Fibroblast of lung (primary cell): ENCODE results near the gene PSEN1. TPM values are rescaled to one million over a fixed set of nuclear protein-coding genes. Genes with fewer than 3 reads are reported as not detected.

Experiments used
- DNase-seq, 2 donors: peaks; one replicate each; pipeline versions ENCODE4 v3.0.0 to v3.0.0-alpha.2; 2010; ENCODE audit warnings: low read depth in 2 of 2
- H2AFZ ChIP-seq: 2 replicates; pipeline ENCODE4 v1.5.1; 2012; ENCODE audit warnings: low read length, control low read depth, inconsistent platforms
- H3K27ac ChIP-seq: 2 replicates; pipeline ENCODE4 v1.5.1; 2011; ENCODE audit warnings: low read length, control low read depth; ENCODE audit not compliant: insufficient read depth
- H3K27me3 ChIP-seq: 2 replicates; pipeline ENCODE4 v1.5.1; 2011; ENCODE audit warnings: mild to moderate bottlenecking, low read length; ENCODE audit not compliant: control insufficient read depth, insufficient read depth
- H3K36me3 ChIP-seq: 2 replicates; pipeline ENCODE4 v1.5.1; 2011; ENCODE audit warnings: low read length; ENCODE audit not compliant: control insufficient read depth, insufficient read depth
- H3K4me1 ChIP-seq: 2 replicates; pipeline ENCODE4 v1.5.1; 2011; ENCODE audit warnings: low read length; ENCODE audit not compliant: control insufficient read depth, insufficient read depth; ENCODE audit errors: extremely low read depth
- H3K4me2 ChIP-seq: 2 replicates; pipeline ENCODE4 v1.5.1; 2011; ENCODE audit warnings: low read length, control low read depth; ENCODE audit not compliant: insufficient read depth; ENCODE audit errors: extremely low read depth
- H3K4me3 ChIP-seq, 4 experiments: fragments of 200-600 bp in 1 of 4; sonication (generic) in 1 of 4; replicated peaks in 1 of 4; 2 replicates each; pipeline ENCODE4 v1.5.1; 2011 to 2016; ENCODE audit warnings: low read length in 4 of 4, low read depth in 3 of 4, mild to moderate bottlenecking in 3 of 4, control low read depth in 2 of 4, inconsistent platforms in 1 of 4, mixed read lengths in 1 of 4; ENCODE audit not compliant: insufficient read depth in 1 of 4; ENCODE audit errors: control extremely low read depth in 1 of 4
- H3K79me2 ChIP-seq: 2 replicates; pipeline ENCODE4 v1.5.1; 2012; ENCODE audit warnings: mild to moderate bottlenecking, low read length, inconsistent platforms; ENCODE audit not compliant: control insufficient read depth, insufficient read depth
- H3K9ac ChIP-seq: 2 replicates; pipeline ENCODE4 v1.5.1; 2011; ENCODE audit warnings: mild to moderate bottlenecking, low read length, control low read depth; ENCODE audit not compliant: insufficient read depth
- H3K9me3 ChIP-seq: 2 replicates; pipeline ENCODE4 v1.5.1; 2012; ENCODE audit warnings: low read depth, low read length; ENCODE audit not compliant: control insufficient read depth, insufficient read depth
- H4K20me1 ChIP-seq: 2 replicates; pipeline ENCODE4 v1.5.1; 2011; ENCODE audit warnings: low read length; ENCODE audit not compliant: control insufficient read depth, insufficient read depth; ENCODE audit errors: extremely low read depth
- CTCF ChIP-seq, 2 donors: IDR thresholded peaks in 1 of 2; conservative IDR thresholded peaks in 1 of 2; 1 replicate in 1 of 2; 2 replicates in 1 of 2; pipeline ENCODE4 v1.5.1; 2011 to 2012; ENCODE audit warnings: low read length in 2 of 2, control low read depth in 1 of 2, inconsistent platforms in 1 of 2, low read depth in 1 of 2, mild to moderate bottlenecking in 1 of 2
- EZH2 ChIP-seq: IDR thresholded peaks from 2 replicates; pipeline ENCODE4 v1.5.1; 2012; ENCODE audit warnings: low read length, control low read depth, mild to moderate bottlenecking; ENCODE audit errors: missing control alignments
- polyA plus RNA-seq, 2 donors: library from polyadenylated mRNA; depleted of rRNA in 1 of 2; stranded (reverse) in 1 of 2; unstranded in 1 of 2; fragments of >200 nt; gene quantifications; 2 replicates each; pipeline ENCODE4 v1.2.1, GENCODE V29; 2011 to 2012; ENCODE audit warnings: missing spikeins in 1 of 2
- total RNA-seq: library from RNA; depleted of rRNA; stranded (reverse); fragments of >200 nt; gene quantifications from 2 replicates; pipeline ENCODE4 v1.2.1, GENCODE V29; 2014

The PSEN1 gene
- total and polyA plus RNA-seq, 2 donors (not counting 1 experiment from before 2014, with no cell fraction given), result 22.0 to 53.7 TPM

GRCh38 chr14:73241481-73242165 is 105.3 kb downstream of the PSEN1 start:
- TF ChIP-seq CTCF (conservative IDR thresholded peaks at IDR 0.05 in 1 of 2, IDR thresholded peaks at IDR 0.05 in 1 of 2; ENCODE audit: low read depth in 1 of 2, low read length in 2 of 2) (no peak), EZH2 (no peak)
- Histone ChIP-seq H3K4me3 (no peak overlapping the region), H3K27me3 (peaks cover 7% of the 10 kb centered on the region), H3K9me3 (no peaks in the 10 kb centered on the region), H3K27ac (no peak overlapping the region), H4K20me1 (no peaks in the 10 kb centered on the region), H3K79me2 (no peaks in the 10 kb centered on the region), H3K4me2 (no peak overlapping the region), H2AFZ (no peak overlapping the region), H3K36me3 (no peaks in the 10 kb centered on the region), H3K4me1 (peaks cover 11% of the 10 kb centered on the region), H3K9ac (no peak overlapping the region)
- DNase-seq, result no peak

GRCh38 chr14:73242357-73242901 is 106.1 kb downstream of the PSEN1 start:
- peak in 1 of 2 donors; percentile 51 for DNase-seq

More at GRCh38 chr14:73242357-73242901, 106.1 kb downstream of the PSEN1 start:
- Histone ChIP-seq H3K4me2 (peak overlapping the region; percentile 69), H3K27ac (no peak overlapping the region), H2AFZ (peak overlapping the region; percentile 35), H3K9me3 (no peaks in the 10 kb centered on the region), H3K4me1 (peaks cover 11% of the 10 kb centered on the region), H3K36me3 (no peaks in the 10 kb centered on the region), H3K9ac (no peak overlapping the region), H3K79me2 (no peaks in the 10 kb centered on the region), H3K4me3 (peak overlapping the region in 2 of 4 experiments; percentile 19 to 34), H3K27me3 (no peaks in the 10 kb centered on the region), H4K20me1 (no peaks in the 10 kb centered on the region)
- TF ChIP-seq EZH2 (no peak), CTCF (conservative IDR thresholded peaks at IDR 0.05 in 1 of 2, IDR thresholded peaks at IDR 0.05 in 1 of 2; ENCODE audit: low read depth in 1 of 2, low read length in 2 of 2) (no peak)
